Measurements from ENCODE around the gene NUP62. TPM values are rescaled to one million over a fixed set of nuclear protein-coding genes. Genes with fewer than 3 reads are reported as not detected.

Gene NUP62
- total RNA-seq, 1 experiment from 2014 or later, result 54.6 TPM

GRCh38 chr19:49916839-49917733 lies 12.2 kb downstream of the NUP62 start:
- CTCF ChIA-PET, result interaction anchor here (0.7 kb wide), 1 partner anchor 11 kb away, joined by 3 read pairs; no protein-coding TSS in a partner anchor
- Histone ChIP-seq H3K9me3 (ENCODE audit: control insufficient read depth, insufficient read depth, low read depth, low read length) (no peaks in the 10 kb centered on the region), H3K27me3 (ENCODE audit: control insufficient read depth, insufficient read depth, low read length) (no peaks in the 10 kb centered on the region), H3K27ac (ENCODE audit: low read length) (no peak overlapping the region), H3K4me3 (ENCODE audit: low read depth in 2 of 2, low read length in 2 of 2) (no peak overlapping the region), H3K36me3 (ENCODE audit: control insufficient read depth, insufficient read depth, low read length) (no peaks in the 10 kb centered on the region), H3K4me1 (ENCODE audit: control insufficient read depth, insufficient read depth, low read length) (no peaks in the 10 kb centered on the region)
- TF ChIP-seq TCF7L2 (IDR thresholded peaks at IDR 0.05; ENCODE audit: low read depth, low read length) (no peak), POLR2AphosphoS5 (IDR thresholded peaks at IDR 0.05; ENCODE audit: low read depth, low read length) (no peak), CTCF (IDR thresholded peaks at IDR 0.05) (no peak)
- ATAC-seq, result no peak
- no TSS peak for BruUV-seq (replicated peaks)
- intact Hi-C loops (cut with micrococcal nuclease; ENCODE audit: unreplicated experiment) (no loop called here), in situ Hi-C loops (cut with HindIII; ENCODE audit: low pct_unique_long_range_greater_than_20kb, low sequenced_read_pairs) (no loop called here)
- no peak for DNase-seq (ENCODE audit: low read depth, low spot score)
- POLR2A ChIA-PET, result no interaction called here

DNA sequence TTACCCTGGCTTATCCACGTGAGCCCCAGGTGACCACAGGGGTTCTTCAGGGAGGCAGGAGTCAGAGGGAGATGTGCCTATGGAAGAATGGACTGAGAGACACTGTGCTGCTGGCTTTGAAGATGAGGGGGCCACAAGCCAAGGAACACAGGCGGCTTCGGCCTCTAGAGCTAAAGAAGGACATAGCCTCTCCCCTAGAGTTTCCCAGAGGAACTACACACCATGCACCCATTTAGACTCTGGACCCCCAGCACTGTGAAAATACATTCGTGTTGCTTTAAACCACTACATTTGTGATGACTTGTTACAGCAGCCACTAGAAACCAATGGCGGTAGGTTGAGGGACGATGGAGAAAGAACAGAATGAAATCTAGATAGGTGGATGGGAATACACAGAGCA lies 14.0 kb downstream of the NUP62 start:
- CTCF ChIA-PET, result no interaction called here
- BruUV-seq (replicated peaks), result no TSS peak
- POLR2A ChIA-PET, result no interaction called here

GRCh38 chr19:49913720-49914119 lies 15.6 kb downstream of the NUP62 start:
- in situ Hi-C loops (cut with HindIII; ENCODE audit: low pct_unique_long_range_greater_than_20kb, low sequenced_read_pairs), result no loop called here
- intact Hi-C loops (cut with micrococcal nuclease; ENCODE audit: unreplicated experiment), result no loop called here
- POLR2A ChIA-PET, result no interaction called here
- Histone ChIP-seq H3K36me3 (ENCODE audit: control insufficient read depth, insufficient read depth, low read length) (no peaks in the 10 kb centered on the region; the same call in 1 of the 2 replicates), H3K4me1 (ENCODE audit: control insufficient read depth, insufficient read depth, low read length) (no peaks in the 10 kb centered on the region), H3K27me3 (ENCODE audit: control insufficient read depth, insufficient read depth, low read length) (no peaks in the 10 kb centered on the region), H3K4me3 (ENCODE audit: low read depth in 2 of 2, low read length in 2 of 2) (no peak overlapping the region), H3K27ac (ENCODE audit: low read length) (no peak overlapping the region), H3K9me3 (ENCODE audit: control insufficient read depth, insufficient read depth, low read depth, low read length) (no peaks in the 10 kb centered on the region)
- no TSS peak for BruUV-seq (replicated peaks)
- DNase-seq (ENCODE audit: low read depth, low spot score) (no peak), ATAC-seq (no peak)
- CTCF ChIA-PET, result no interaction called here
- TF ChIP-seq SIN3A (IDR thresholded peaks at IDR 0.05; ENCODE audit: borderline replicate concordance, insufficient read depth, low read depth, low read length) (no peak), TCF7L2 (IDR thresholded peaks at IDR 0.05; ENCODE audit: low read depth, low read length) (no peak), CTCF (IDR thresholded peaks at IDR 0.05) (no peak), POLR2AphosphoS5 (IDR thresholded peaks at IDR 0.05; ENCODE audit: low read depth, low read length) (no peak)
- TF ChIP-seq, protein P1, sequence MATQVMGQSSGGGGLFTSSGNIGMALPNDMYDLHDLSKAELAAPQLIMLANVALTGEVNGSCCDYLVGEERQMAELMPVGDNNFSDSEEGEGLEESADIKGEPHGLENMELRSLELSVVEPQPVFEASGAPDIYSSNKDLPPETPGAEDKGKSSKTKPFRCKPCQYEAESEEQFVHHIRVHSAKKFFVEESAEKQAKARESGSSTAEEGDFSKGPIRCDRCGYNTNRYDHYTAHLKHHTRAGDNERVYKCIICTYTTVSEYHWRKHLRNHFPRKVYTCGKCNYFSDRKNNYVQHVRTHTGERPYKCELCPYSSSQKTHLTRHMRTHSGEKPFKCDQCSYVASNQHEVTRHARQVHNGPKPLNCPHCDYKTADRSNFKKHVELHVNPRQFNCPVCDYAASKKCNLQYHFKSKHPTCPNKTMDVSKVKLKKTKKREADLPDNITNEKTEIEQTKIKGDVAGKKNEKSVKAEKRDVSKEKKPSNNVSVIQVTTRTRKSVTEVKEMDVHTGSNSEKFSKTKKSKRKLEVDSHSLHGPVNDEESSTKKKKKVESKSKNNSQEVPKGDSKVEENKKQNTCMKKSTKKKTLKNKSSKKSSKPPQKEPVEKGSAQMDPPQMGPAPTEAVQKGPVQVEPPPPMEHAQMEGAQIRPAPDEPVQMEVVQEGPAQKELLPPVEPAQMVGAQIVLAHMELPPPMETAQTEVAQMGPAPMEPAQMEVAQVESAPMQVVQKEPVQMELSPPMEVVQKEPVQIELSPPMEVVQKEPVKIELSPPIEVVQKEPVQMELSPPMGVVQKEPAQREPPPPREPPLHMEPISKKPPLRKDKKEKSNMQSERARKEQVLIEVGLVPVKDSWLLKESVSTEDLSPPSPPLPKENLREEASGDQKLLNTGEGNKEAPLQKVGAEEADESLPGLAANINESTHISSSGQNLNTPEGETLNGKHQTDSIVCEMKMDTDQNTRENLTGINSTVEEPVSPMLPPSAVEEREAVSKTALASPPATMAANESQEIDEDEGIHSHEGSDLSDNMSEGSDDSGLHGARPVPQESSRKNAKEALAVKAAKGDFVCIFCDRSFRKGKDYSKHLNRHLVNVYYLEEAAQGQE (IDR thresholded peaks at IDR 0.05; ENCODE audit: insufficient read depth in 1 of 2, low read depth in 2 of 2, low read length in 1 of 2), result no peak

More for the DNA sequence above, 14.0 kb downstream of the NUP62 start:
- Histone ChIP-seq H3K4me3 (ENCODE audit: low read depth in 2 of 2, low read length in 2 of 2) (no peak overlapping the region), H3K27me3 (ENCODE audit: control insufficient read depth, insufficient read depth, low read length) (no peaks in the 10 kb centered on the region), H3K27ac (ENCODE audit: low read length) (no peak overlapping the region), H3K4me1 (ENCODE audit: control insufficient read depth, insufficient read depth, low read length) (no peaks in the 10 kb centered on the region), H3K36me3 (ENCODE audit: control insufficient read depth, insufficient read depth, low read length) (no peaks in the 10 kb centered on the region), H3K9me3 (ENCODE audit: control insufficient read depth, insufficient read depth, low read depth, low read length) (no peaks in the 10 kb centered on the region)
- DNase-seq (ENCODE audit: low read depth, low spot score) (no peak), ATAC-seq (no peak)
- intact Hi-C loops (cut with micrococcal nuclease; ENCODE audit: unreplicated experiment) (no loop called here), in situ Hi-C loops (cut with HindIII; ENCODE audit: low pct_unique_long_range_greater_than_20kb, low sequenced_read_pairs) (no loop called here)
- TF ChIP-seq, protein P1 (IDR thresholded peaks at IDR 0.05; ENCODE audit: insufficient read depth in 1 of 2, low read depth in 2 of 2, low read length in 1 of 2), result no peak

Data from Panc1 (cell line).